ENCODE measurements around the gene TM9SF4. TPM values are rescaled to one million over a fixed set of nuclear protein-coding genes. Genes with fewer than 3 reads are reported as not detected.

Gene TM9SF4
- total and polyA plus RNA-seq, 2 of the 8 experiments (the other 6 are each of a cell fraction or from before 2014, with no cell fraction given): 38.4 to 68.7 TPM

DNA sequence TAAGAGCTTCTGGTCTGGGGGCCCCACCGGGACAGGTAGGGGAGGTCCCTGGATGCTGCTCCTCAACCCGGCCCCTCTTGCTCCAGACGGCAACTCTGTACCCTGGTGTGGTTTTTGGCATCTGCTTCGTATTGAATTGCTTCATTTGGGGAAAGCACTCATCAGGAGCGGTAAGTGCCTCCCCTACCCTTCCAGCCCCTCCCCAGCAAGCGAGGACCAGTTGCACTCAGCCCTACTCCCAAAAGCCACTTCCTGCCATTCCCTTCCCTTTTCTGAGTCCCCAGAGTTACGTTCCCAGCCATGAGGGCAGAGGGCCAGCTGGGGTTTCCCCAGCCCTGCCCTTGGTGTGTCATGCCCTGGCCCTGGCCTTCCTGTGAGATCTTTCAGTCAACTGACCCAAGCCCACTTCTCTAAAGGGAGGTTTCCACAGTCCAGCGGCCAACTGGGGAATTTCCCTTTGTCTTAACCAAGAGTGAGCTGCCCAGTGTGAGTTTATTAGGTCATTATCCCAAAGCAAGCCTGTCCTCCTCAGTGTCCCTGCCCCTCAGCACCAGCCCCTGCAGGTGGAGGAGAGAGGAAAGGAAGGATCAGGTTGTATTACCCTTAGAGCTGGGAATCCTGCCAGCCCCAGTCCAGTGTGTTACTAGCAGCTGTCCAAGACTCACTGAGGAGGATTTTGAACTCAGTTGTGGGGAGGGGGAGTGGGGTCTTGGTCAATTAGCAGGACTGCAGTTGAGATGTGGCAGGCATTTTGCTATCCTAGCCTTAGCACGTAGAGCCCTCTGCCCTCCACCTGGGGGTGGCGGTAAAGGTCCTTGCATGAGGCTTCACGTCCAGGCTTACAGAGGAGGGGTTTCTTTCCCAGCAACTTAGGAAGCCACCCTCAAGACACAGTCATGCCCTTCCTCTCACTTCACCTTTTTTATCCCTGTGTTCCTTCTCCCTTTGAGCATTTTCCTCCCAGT is 45.8 kb downstream of the TM9SF4 start:
- peak; percentile 47 to 62 for DNase-seq (ENCODE audit: low read depth in 1 of 2, low spot score in 2 of 2)
- Histone ChIP-seq H3K4me1 (replicated peaks in 1 of 4; ENCODE audit: control insufficient read depth in 3 of 4, insufficient read depth in 4 of 4, low read length in 3 of 4) (peaks cover 0 to 2% (median 0%) of the 10 kb centered on the region in 4 experiments; a peak in 2 of 7 replicates), H3K9ac (replicated peaks in 1 of 4; ENCODE audit: extremely low read depth in 1 of 4, low read depth in 3 of 4, low read length in 3 of 4) (peak overlapping the region in 2 of 4 experiments; percentile 1; a peak in 1 of 7 replicates), H4K8ac (ENCODE audit: extremely low read depth, insufficient read depth, low read length) (no peak overlapping the region), H3K79me2 (ENCODE audit: control insufficient read depth in 1 of 2, insufficient read depth in 2 of 2, low read length in 2 of 2) (no peaks in the 10 kb centered on the region), H3K23ac (ENCODE audit: insufficient read length) (no peak overlapping the region), H3K4ac (replicated peaks; ENCODE audit: insufficient read length, low read depth, low read length) (no peak overlapping the region), H2AK5ac (ENCODE audit: low read depth, low read length) (no peak overlapping the region), H3K79me1 (ENCODE audit: low read depth, low read length) (no peaks in the 10 kb centered on the region), H3K23me2 (ENCODE audit: low read depth, low read length) (no peaks in the 10 kb centered on the region), H4K20me1 (replicated peaks in 1 of 2; ENCODE audit: control insufficient read depth in 1 of 2, insufficient read depth in 2 of 2, low read length in 2 of 2) (peaks cover 4 to 6% of the 10 kb centered on the region in 2 experiments), H3K14ac (ENCODE audit: insufficient read length) (no peak overlapping the region), H4K5ac (ENCODE audit: insufficient read length, low read depth, low read length) (no peak overlapping the region), H2BK20ac (ENCODE audit: low read length) (no peak overlapping the region), H2BK15ac (ENCODE audit: low read length) (no peak overlapping the region), H4K91ac (replicated peaks; ENCODE audit: insufficient read length, low read length) (no peak overlapping the region), H2BK120ac (replicated peaks; ENCODE audit: low read depth, low read length) (no peak overlapping the region), H2BK5ac (ENCODE audit: low read depth, low read length) (no peak overlapping the region), H3K4me2 (ENCODE audit: insufficient read depth in 1 of 2, low read depth in 2 of 2, low read length in 2 of 2) (no peak overlapping the region), H3K36me3 (ENCODE audit: control insufficient read depth in 2 of 4, insufficient read depth in 4 of 4, low read length in 3 of 4) (peaks cover 23 to 47% (median 41%) of the 10 kb centered on the region in 4 experiments), H3K27ac (ENCODE audit: low read depth, low read length) (no peak overlapping the region; the same call in 1 of the 2 replicates), H2BK12ac (ENCODE audit: low read depth, low read length) (no peak overlapping the region), H3K56ac (replicated peaks; ENCODE audit: insufficient read length, low read depth, low read length) (no peak overlapping the region), H2AFZ (ENCODE audit: low read length) (no peak overlapping the region), H3K9me3 (ENCODE audit: insufficient read depth in 2 of 2, low read depth in 1 of 2, low read length in 1 of 2) (no peaks in the 10 kb centered on the region), H3K4me3 (ENCODE audit: extremely low read depth in 1 of 4, insufficient read depth in 2 of 4, low read depth in 3 of 4, low read length in 4 of 4) (no peak overlapping the region), H3K18ac (ENCODE audit: extremely low read depth, low read length) (no peak overlapping the region), H3K27me3 (replicated peaks in 1 of 4; ENCODE audit: control insufficient read depth in 3 of 4, extremely low read depth in 1 of 4, insufficient read depth in 3 of 4, low read length in 3 of 4) (no peaks in the 10 kb centered on the region)
- 81% methylated on average over 11 of the region's 11 CpGs; no CpG with 5 or more reads in 1 of the 2 experiments for WGBS, 2 experiments (ENCODE audit: extremely low coverage in 1 of 2, insufficient coverage in 1 of 2, insufficient read length in 1 of 2, insufficient replicate concordance in 2 of 2, low coverage in 1 of 2, low lambda C conversion rate in 2 of 2, missing lambda C conversion rate in 1 of 2)
- FAIRE-seq: peak; percentile 94
- POLR2A ChIA-PET (ENCODE audit: partially characterized antibody): interaction anchor here (1.5 kb wide), 1 partner anchor 23 kb away, joined by 3 read pairs; no protein-coding TSS in a partner anchor
- CTCF ChIA-PET (ENCODE audit: partially characterized antibody): interaction anchor here (0.7 to 2.4 kb wide), 10 partner anchors 10 to 81 kb away, joined by 3 to 7 read pairs (median 3); no protein-coding TSS in a partner anchor
- TF ChIP-seq SIX5 (IDR thresholded peaks at IDR 0.05; ENCODE audit: low read depth, low read length) (no peak), POLR2A (IDR thresholded peaks at IDR 0.05; ENCODE audit: control extremely low read depth in 1 of 2, low read depth in 2 of 2, low read length in 2 of 2) (0 out of 3 replicates have a peak, but pooled peaks of 1 of the 2 experiments have one; percentile 21), CTBP2 (IDR thresholded peaks at IDR 0.05; ENCODE audit: borderline replicate concordance, insufficient read depth, insufficient read length, low read length) (no peak), NANOG (IDR thresholded peaks at IDR 0.05; ENCODE audit: insufficient read depth, low read depth, low read length, poor library complexity, severe bottlenecking) (no peak), KDM4A (IDR thresholded peaks at IDR 0.05; ENCODE audit: low read depth, low read length, severe bottlenecking) (no peak), RAD21 (IDR thresholded peaks at IDR 0.05 in 1 of 2, conservative IDR thresholded peaks at IDR 0.05 in 1 of 2; ENCODE audit: low read depth in 2 of 2, low read length in 2 of 2) (peak; percentile 88), CREB1 (IDR thresholded peaks at IDR 0.05) (no peak)
- TF ChIP-seq, protein P1, sequence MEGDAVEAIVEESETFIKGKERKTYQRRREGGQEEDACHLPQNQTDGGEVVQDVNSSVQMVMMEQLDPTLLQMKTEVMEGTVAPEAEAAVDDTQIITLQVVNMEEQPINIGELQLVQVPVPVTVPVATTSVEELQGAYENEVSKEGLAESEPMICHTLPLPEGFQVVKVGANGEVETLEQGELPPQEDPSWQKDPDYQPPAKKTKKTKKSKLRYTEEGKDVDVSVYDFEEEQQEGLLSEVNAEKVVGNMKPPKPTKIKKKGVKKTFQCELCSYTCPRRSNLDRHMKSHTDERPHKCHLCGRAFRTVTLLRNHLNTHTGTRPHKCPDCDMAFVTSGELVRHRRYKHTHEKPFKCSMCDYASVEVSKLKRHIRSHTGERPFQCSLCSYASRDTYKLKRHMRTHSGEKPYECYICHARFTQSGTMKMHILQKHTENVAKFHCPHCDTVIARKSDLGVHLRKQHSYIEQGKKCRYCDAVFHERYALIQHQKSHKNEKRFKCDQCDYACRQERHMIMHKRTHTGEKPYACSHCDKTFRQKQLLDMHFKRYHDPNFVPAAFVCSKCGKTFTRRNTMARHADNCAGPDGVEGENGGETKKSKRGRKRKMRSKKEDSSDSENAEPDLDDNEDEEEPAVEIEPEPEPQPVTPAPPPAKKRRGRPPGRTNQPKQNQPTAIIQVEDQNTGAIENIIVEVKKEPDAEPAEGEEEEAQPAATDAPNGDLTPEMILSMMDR (IDR thresholded peaks at IDR 0.05; ENCODE audit: control extremely low read depth in 1 of 3, insufficient read depth in 1 of 3, low read depth in 1 of 3, low read length in 3 of 3): peak; percentile 75 to 91 (median 91)

Data from H1 (cell line).